GM21381 (cell line): ENCODE measurements around the gene PANX1.

Source experiments
- ATAC-seq: cut with Tn5 transposase; IDR thresholded peaks from one replicate; pipeline ENCODE4 v1.9.1; 2021; ENCODE audit warnings: mild to moderate bottlenecking, moderate library complexity; ENCODE audit not compliant: unreplicated experiment

The PANX1 gene

GRCh38 chr11:94183886-94184264, 55.2 kb downstream of the PANX1 start:
- peak; percentile 59 for ATAC-seq

DNA sequence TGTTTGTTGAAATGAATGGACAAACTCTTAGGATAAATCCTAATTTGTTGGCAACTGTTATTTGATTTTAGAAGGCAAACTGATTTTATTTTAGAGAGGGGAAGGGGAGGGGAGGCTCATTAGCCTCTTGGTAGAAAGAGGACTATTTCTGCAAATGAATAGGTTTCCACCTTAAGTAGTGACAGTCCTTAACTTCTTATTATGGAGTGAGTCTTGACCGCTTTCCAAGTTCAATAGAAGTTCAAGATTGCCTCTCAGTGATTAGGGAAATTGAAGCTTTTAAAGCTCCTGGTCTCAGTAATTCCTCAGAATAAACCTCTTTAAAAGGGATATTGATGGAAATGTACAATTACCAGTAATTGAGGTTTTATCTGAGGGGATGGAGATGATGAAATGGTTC, 55.7 kb downstream of the PANX1 start:
- no peak for ATAC-seq

DNA sequence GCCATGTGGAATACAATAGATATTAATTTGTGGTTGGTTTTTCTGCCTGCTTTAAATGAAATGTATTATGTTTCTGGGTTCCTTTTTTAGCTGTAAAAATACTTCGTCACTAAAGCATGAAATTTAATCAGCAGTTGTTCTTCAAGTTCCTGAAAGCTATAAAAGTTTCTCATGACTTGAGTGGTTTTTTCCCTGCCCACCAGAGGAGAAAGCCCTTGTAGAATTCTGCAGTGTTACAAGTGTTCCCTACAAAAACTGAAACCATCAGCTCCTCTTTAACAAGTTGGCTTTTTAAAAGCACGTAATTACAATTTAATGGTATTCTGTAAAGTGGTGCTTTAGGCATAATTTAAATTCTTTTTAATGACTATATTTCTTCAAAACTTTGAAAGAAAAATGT, 56.2 kb downstream of the PANX1 start:
- no peak for ATAC-seq

DNA sequence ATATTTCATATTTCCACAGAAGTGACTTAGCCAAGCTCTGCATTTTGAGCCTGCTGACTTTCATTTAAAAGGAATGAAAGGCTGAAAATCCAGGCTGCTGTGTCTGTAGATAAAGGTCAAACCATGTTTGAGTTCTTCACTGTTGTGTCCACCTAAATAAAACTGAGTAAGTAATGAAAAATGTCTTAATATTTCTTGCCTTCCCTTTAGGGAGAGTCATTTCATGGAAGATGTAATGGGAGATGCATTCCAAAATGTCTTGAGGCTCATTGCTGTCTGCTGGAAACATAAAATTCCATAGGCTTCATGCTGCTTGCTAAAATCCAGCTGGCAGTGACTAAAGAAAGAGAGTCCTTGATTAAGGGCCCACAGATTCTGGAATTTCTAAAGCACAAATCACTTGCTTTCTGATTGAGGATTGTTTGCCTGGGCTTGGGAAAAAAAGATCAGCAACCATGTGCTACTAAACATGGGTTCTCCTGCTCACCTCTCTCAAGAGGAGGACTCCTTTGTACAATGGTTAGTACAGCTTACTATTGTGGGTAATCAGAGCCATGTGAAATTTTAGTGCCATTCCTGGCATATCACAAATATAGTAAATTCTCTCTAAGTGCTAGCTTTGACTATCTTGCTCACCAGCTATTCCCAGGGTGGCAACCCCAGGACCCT, 56.9 kb downstream of the PANX1 start:
- no peak for ATAC-seq

GRCh38 chr11:94186342-94187203, 57.9 kb downstream of the PANX1 start:
- ATAC-seq, result no peak

DNA sequence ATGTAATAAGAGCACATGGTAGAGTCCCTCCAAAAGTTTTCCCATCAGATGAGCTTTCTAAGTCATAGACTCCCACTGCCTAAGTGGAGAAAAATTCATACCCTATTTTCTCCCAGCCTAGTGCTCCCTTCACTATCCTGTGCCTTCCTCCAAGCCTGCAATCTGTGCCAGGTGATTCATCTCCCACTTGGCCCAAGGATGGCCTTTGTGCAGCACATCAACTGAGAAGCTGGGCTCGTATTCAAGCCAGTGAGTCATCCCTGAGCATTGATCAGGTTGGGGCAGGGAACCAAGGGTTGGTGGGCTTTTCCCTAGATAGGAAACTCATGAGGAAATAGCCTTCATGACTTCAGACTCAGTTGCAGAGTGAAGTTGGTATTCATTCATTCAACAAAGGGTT, 64.6 kb downstream of the PANX1 start:
- no peak for ATAC-seq

- no peak for ATAC-seq
Measured at GRCh38 chr11:94194712-94195111, 66.1 kb downstream of the PANX1 start.

DNA sequence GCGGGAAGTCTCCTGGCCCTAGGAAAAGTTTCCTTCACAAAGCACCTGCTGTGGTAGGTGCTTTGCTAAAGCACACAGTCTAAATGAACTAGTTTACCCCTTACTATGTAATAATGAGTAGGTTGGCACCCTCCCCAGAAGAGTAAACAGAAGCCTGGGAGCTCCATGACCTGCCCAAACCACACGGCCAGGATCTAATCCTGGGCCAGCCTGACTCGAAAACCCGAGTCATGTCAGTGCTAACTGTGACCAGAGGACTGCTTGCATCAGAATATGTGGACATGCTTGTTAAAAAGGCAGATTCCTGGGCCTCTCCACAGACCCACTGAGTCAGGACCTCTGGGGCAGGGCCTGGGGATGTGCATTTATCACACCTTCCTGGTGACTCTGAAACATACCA, 67.7 kb downstream of the PANX1 start:
- no peak for ATAC-seq

- no peak for ATAC-seq
Measured at GRCh38 chr11:94198718-94199117, 70.1 kb downstream of the PANX1 start.

- no peak for ATAC-seq
Measured at GRCh38 chr11:94199136-94200130, 70.8 kb downstream of the PANX1 start.

- no peak for ATAC-seq
Measured at GRCh38 chr11:94201004-94201465, 72.4 kb downstream of the PANX1 start.

DNA sequence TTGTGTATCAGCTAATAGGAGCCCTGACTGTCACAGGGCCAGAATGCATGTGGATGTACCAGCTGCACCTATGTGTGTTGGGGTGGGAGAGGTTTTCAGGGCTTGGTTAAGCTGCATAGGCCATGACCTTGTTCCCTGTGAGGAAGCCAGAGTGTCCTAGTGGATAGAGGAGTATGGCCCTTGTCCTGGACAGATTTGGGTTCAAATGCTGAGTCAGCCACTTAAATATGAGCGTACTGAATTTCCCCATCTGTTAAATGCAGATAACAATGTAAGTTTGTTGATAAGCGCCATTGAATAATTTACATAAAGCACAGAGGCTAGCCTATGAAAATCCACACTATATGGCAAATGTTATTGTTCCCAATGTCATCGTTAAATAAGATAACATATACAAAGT, 74.4 kb downstream of the PANX1 start:
- ATAC-seq, result no peak

DNA sequence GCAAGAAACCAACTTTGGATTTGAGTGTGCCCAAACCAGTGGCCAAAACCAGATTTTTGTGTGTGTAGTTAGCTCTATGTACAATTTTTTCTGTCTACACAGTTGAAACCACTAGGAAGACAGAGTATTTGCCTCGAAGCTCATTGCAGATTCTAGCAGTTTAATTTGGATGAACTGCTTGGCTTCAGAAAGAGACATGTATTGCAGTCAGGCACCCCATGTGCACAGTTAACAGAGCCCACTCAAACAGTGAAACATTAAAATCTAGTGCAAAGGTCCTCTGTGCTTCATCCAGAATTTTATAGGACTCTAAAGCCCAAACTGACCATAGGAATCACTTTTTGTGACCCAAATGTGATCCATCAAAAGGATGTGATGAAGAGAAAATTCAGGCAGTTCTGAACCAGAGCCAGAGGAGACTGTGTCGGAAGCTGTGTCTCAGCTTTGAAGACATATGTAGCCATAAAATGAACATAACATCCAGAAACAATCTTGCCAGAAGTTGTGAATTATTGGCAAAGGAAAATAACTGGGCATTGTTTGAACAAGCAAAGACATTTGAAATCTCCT, 82.7 kb downstream of the PANX1 start:
- ATAC-seq, result no peak

DNA sequence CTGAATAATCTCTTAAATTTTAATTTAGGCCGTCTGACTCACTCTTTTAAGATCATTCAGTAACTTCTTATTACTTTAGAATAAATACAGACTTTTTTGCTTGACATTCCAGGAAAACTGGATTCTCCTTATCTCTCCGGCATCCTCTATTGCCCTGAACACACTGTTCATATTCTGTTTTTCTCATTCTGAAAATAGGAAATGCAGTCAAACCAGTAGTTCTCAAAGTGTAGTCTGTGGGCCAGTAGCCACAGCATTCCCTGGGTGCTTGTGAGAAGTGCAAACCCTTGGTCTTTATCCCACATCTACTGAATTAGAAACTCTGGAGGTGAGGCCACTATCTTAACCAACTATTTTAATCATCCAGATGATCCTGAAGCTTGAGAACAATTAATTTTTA, 84.3 kb downstream of the PANX1 start:
- no peak for ATAC-seq

GRCh38 chr11:94217705-94218104, 89.1 kb downstream of the PANX1 start:
- no peak for ATAC-seq

DNA sequence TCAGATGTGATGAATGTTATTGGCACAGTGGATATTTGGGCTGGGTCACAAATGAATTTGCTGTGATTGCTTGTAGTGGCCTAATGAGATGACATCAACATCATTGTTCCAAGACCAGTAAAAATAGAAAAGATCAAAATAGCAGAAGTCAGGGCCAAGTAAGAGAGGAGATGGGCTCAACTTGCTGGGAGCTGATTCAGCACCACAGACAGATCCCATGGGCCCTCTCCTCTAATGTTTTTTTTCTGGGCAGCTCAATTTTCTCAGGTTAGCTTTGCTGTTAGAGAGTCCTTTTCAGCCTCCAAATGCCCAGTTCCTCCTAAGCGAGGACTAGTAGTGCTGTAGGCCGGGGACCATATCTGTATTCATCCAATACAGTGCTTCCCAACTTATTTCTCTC, 89.7 kb downstream of the PANX1 start:
- ATAC-seq, result no peak

- ATAC-seq, result no peak
Measured at GRCh38 chr11:94219771-94220170, 91.1 kb downstream of the PANX1 start.

GRCh38 chr11:94224078-94224477, 95.4 kb downstream of the PANX1 start:
- ATAC-seq, result no peak
